Mesothelial cell of epicardium (in vitro differentiated cells): ENCODE data around the gene TMEM51. TPM values are rescaled to one million over a fixed set of nuclear protein-coding genes. Genes with fewer than 3 reads are reported as not detected.

Experiments used
- DNase-seq, 2 experiments: peaks; one replicate each; pipeline ENCODE4 v3.0.0; 2021; ENCODE audit warnings: low spot score in 2 of 2; ENCODE audit not compliant: unreplicated experiment in 2 of 2
- H3K27ac Mint-ChIP-seq: 2 replicates; pipeline ENCODE4 v1.8.0; 2021; ENCODE audit warnings: mixed read lengths
- H3K27me3 Mint-ChIP-seq: 2 replicates; pipeline ENCODE4 v1.8.0; 2021; ENCODE audit warnings: low read depth, mixed read lengths
- H3K36me3 Mint-ChIP-seq: 2 replicates; pipeline ENCODE4 v1.8.0; 2021; ENCODE audit warnings: mixed read lengths
- H3K4me1 Mint-ChIP-seq: 2 replicates; pipeline ENCODE4 v1.8.0; 2021; ENCODE audit warnings: mixed read lengths
- H3K4me3 Mint-ChIP-seq: 2 replicates; pipeline ENCODE4 v1.8.0; 2021; ENCODE audit warnings: mild to moderate bottlenecking, moderate library complexity, mixed read lengths
- H3K9me3 Mint-ChIP-seq: 2 replicates; pipeline ENCODE4 v1.8.0; 2021; ENCODE audit warnings: mixed read lengths
- total RNA-seq: library from RNA; stranded (reverse); gene quantifications from 3 replicates; pipeline ENCODE4 v1.2.1, GENCODE V29; 2021
- TF ChIP-seq, protein P1 (sequence below): fragments of 200-600 bp; sonication (generic); IDR thresholded peaks from one replicate; pipeline ENCODE4 v1.5.0; 2021; ENCODE audit warnings: antibody characterized with exemption; ENCODE audit not compliant: unreplicated experiment

Gene TMEM51
- total RNA-seq, 1 donor from 2014 or later, result 10.9 TPM

DNA sequence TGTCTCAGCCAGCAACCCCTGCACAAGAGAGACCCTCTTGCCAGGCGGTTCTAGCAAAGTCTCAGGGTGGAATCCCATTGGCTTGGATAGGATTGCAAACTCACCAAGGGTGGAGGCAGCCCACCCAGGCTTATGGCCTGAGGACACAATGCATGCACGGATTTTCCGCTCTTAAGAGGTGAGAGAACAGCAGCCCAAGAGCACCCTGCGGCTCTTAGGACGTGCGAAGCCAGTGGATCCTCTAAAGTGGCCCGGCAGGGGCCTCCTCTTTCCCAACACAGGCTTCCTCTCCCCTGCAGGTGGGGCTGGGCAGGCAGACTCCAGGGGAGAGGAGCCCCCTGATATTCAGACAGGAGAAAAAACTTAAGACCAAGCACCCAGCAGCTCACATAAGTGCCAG, 31.2 kb upstream of the TMEM51 start:
- Mint-ChIP-seq H3K4me1 (peaks cover 4% of the 10 kb centered on the region), H3K9me3 (no peaks in the 10 kb centered on the region), H3K4me3 (no peak overlapping the region), H3K27me3 (no peaks in the 10 kb centered on the region), H3K36me3 (no peaks in the 10 kb centered on the region), H3K27ac (no peak overlapping the region)
- no peak for DNase-seq
- TF ChIP-seq, protein P1, sequence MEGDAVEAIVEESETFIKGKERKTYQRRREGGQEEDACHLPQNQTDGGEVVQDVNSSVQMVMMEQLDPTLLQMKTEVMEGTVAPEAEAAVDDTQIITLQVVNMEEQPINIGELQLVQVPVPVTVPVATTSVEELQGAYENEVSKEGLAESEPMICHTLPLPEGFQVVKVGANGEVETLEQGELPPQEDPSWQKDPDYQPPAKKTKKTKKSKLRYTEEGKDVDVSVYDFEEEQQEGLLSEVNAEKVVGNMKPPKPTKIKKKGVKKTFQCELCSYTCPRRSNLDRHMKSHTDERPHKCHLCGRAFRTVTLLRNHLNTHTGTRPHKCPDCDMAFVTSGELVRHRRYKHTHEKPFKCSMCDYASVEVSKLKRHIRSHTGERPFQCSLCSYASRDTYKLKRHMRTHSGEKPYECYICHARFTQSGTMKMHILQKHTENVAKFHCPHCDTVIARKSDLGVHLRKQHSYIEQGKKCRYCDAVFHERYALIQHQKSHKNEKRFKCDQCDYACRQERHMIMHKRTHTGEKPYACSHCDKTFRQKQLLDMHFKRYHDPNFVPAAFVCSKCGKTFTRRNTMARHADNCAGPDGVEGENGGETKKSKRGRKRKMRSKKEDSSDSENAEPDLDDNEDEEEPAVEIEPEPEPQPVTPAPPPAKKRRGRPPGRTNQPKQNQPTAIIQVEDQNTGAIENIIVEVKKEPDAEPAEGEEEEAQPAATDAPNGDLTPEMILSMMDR, result no peak

- no peak overlapping the region for H3K27ac Mint-ChIP-seq
- TF ChIP-seq, protein P1, result no peak
- no peak for DNase-seq
- no peaks in the 10 kb centered on the region for H3K36me3 Mint-ChIP-seq
- H3K9me3 Mint-ChIP-seq, result no peaks in the 10 kb centered on the region
- H3K27me3 Mint-ChIP-seq, result no peaks in the 10 kb centered on the region
- no peak overlapping the region for H3K4me3 Mint-ChIP-seq
- peaks cover 4% of the 10 kb centered on the region for H3K4me1 Mint-ChIP-seq
Measured at GRCh38 chr1:15123270-15123669, 30.3 kb upstream of the TMEM51 start.

- H3K27ac Mint-ChIP-seq, result no peak overlapping the region
- H3K4me3 Mint-ChIP-seq, result no peak overlapping the region
- no peaks in the 10 kb centered on the region for H3K36me3 Mint-ChIP-seq
- TF ChIP-seq, protein P1, result no peak
- H3K27me3 Mint-ChIP-seq, result no peaks in the 10 kb centered on the region
- peaks cover 1% of the 10 kb centered on the region for H3K4me1 Mint-ChIP-seq
- no peak for DNase-seq
- no peaks in the 10 kb centered on the region for H3K9me3 Mint-ChIP-seq
Measured at GRCh38 chr1:15123925-15124324, 29.6 kb upstream of the TMEM51 start.

- Mint-ChIP-seq H3K4me3 (no peak overlapping the region), H3K27ac (no peak overlapping the region), H3K4me1 (no peaks in the 10 kb centered on the region), H3K27me3 (no peaks in the 10 kb centered on the region), H3K36me3 (no peaks in the 10 kb centered on the region), H3K9me3 (peaks cover 3% of the 10 kb centered on the region)
- TF ChIP-seq, protein P1, result no peak
- DNase-seq, result no peak
Measured at GRCh38 chr1:15124362-15125100, 29.0 kb upstream of the TMEM51 start.

- Mint-ChIP-seq H3K27me3 (no peaks in the 10 kb centered on the region), H3K27ac (no peak overlapping the region), H3K36me3 (no peaks in the 10 kb centered on the region), H3K9me3 (peaks cover 10% of the 10 kb centered on the region), H3K4me3 (no peak overlapping the region), H3K4me1 (no peaks in the 10 kb centered on the region)
- no peak for DNase-seq
- TF ChIP-seq, protein P1, result no peak
Measured at GRCh38 chr1:15125101-15125745, 28.3 kb upstream of the TMEM51 start.
